NCI-H2107 (cell line): ENCODE data around the gene MYMX.

ENCODE experiments used
- DNase-seq: peaks from one replicate; lab custom pipeline; 2025; lab: John Stamatoyannopoulos, UW

MYMX gene

GRCh38 chr6:44250718-44251123, 34.0 kb downstream of the MYMX start:
- no peak for DNase-seq

DNA sequence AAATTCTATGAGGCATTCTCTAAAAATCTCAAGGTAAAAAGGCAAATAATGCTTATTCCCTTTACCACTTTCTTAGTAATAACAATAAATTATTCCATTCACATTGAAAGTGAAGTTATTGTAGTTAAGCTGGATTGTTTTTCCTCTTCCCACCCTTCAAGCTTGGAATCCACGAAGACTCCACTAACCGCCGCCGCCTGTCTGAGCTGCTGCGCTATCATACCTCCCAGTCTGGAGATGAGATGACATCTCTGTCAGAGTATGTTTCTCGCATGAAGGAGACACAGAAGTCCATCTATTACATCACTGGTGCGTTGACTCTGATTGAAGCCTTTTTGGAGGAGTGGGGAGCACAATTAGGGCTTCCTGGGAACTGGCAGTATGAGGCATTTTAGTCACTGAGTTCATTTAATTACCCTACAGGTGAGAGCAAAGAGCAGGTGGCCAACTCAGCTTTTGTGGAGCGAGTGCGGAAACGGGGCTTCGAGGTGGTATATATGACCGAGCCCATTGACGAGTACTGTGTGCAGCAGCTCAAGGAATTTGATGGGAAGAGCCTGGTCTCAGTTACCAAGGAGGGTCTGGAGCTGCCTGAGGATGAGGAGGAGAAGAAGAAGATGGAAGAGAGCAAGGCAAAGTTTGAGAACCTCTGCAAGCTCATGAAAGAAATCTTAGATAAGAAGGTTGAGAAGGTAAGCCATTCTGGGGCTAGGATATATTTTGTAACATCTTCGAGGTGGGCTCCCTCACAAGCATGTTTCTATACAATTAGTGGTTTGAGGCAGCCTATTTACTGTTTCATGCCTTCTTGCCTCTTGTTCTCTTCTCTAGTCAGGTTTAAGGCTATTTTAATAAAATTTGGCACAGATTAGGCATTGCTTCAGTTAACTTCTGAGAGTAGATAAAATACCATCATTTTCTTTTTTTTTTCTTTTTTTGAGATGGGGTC, 35.1 kb downstream of the MYMX start:
- no peak for DNase-seq

DNA sequence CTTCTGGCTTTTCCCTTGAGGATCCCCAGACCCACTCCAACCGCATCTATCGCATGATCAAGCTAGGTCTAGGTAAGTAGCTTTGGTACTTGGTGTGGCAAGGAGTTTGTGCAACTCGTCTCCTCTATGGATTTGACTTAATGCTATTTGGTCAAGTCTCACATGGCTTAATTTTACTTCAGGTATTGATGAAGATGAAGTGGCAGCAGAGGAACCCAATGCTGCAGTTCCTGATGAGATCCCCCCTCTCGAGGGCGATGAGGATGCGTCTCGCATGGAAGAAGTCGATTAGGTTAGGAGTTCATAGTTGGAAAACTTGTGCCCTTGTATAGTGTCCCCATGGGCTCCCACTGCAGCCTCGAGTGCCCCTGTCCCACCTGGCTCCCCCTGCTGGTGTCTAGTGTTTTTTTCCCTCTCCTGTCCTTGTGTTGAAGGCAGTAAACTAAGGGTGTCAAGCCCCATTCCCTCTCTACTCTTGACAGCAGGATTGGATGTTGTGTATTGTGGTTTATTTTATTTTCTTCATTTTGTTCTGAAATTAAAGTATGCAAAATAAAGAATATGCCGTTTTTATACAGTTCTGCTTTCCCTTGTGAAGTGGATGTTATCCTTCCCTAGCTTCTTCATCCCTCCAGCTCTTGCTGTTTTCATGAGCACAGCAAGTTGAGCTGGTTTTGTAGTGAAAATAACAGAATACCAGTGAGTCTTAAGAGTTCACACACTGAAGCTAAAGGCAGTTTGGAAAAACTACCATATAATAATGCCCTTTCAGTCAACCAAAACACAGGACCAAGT, 36.8 kb downstream of the MYMX start:
- no peak for DNase-seq

DNA sequence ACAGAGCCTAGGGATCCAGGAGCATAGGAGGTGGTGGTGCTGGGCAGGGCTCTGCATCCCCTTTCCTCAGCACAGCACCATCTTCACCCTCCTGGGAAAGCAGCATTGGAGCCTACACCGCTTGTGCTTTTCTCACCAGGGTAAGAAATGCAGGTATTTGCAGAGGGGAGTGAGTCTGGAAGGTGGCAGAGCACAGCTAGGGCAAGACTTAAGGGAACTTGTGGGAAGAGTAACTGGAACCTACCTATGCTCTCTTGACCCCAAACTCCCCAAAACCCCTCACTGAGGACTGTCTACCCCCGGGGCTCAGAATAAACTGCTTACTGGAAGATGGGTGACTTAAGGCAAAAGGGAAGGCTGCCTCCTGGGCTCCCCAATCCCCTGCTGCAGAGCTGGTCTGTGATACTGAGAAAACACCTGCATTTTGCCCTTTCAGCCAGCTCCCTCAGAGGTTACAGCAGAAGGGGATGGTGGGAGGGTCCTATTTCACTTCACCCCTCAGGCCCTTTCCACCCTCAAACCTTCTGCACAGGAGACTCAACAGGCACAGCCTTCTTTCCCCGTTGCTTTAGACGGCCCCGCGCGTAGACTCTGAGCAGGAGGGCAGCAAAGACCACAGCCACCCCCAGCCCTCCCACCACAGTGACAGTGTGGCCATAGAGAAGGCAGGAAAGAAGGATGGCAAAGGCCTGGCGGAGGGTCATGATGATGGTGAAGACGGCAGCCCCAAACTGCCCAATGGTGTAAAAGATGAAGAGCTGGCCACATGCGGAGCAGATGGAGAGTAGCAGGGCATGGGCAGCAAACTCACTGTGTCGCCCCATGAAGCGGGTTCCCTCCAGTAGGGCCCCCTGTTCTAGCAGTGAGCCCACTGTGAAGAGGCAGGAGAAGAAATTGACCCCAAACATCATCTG, 37.7 kb downstream of the MYMX start:
- DNase-seq = no peak

GRCh38 chr6:44255105-44255808, 38.5 kb downstream of the MYMX start:
- DNase-seq = no peak

DNA sequence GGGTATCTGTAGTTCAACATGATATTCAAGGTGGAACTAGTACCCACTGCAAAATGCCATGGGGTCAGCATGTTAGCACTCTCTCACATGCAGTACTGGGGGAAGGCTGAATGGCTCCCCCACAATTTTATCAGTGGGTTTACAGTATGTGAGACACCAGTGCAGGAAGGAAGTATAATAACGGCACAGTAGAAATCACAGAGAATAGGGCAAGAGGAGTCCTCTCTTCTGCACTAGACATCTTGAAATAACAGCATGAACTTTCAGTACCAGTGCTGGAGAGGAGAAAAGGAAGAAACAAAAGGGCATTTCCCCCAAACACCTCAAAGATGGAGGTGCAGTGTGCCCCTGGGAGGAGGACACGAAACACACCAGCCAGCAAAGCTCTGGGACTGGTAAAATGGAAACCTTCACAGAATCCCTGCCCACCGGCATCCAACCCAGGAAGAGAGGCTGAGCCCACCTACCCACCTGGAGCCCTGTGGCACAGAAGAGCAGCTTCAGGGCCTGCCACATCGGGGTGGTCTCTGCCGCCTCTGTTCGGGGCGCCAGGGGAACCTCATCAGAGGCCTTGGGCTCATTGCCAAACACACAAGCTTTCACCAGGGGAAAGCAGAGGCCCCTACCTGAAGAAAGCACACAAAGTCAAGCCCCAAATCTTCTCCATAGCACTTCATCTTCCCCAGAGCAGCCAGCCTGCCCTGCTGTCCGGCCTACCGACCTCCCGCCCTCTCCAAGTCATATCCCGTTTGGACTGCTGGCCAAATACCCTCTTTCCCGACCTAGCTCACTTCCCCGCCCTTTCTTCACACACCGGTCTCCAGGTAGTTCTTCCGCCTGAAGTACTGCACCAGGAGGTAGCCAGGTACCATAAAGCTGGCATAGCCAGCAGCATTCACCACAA, 39.4 kb downstream of the MYMX start:
- no peak for DNase-seq

DNA sequence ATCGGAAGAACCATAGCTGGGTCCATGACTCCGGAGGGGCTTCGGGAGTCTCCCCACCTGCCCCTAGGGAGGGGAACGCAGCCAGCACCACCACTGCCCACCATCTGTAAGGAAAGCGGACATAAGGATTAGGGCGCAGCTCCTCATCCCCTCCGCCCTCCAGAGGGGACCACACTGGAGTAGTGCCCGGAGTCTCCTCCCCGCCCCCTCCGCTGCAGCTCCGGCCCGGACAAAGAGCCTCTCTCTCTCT, 40.0 kb downstream of the MYMX start:
- DNase-seq = no peak

GRCh38 chr6:44257025-44257752, 40.5 kb downstream of the MYMX start, which contains the start of gene SLC35B2:
SLC35B2 (minus strand) TSS chr6:44257528; CDS start chr6:44257410, 118 bp downstream.
- DNase-seq = peak; percentile 59

DNA sequence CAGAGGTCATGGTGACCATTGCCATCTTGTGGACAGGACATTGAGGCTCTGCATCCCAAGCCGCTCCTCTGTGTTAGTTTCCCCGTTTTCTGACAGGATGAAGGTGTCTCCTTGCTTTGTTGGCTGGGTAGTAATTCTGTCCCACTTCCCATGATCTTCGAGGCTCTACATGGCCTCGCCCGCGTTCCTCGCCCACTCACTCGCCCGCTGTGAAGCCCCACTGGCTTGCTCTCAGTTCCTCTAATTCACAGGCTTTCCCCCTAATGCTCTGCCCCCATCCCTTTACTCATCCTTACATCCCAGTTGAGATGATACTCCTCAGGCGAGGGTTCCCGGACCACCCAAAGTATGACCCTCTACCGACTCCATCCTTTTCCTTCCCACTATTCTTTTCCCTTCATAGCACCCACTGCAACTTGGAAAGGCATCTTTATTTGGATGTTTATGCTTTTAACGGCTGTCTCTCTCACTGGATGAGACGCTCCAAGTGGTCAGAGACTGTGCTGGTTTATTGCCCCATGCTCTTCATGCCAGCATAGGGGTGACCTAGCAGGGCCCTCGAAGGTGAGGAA, 41.1 kb downstream of the MYMX start:
- no peak for DNase-seq

- no peak for DNase-seq
Measured at GRCh38 chr6:44258325-44258863, 41.7 kb downstream of the MYMX start.

GRCh38 chr6:44258921-44259320, 42.2 kb downstream of the MYMX start:
- no peak for DNase-seq

DNA sequence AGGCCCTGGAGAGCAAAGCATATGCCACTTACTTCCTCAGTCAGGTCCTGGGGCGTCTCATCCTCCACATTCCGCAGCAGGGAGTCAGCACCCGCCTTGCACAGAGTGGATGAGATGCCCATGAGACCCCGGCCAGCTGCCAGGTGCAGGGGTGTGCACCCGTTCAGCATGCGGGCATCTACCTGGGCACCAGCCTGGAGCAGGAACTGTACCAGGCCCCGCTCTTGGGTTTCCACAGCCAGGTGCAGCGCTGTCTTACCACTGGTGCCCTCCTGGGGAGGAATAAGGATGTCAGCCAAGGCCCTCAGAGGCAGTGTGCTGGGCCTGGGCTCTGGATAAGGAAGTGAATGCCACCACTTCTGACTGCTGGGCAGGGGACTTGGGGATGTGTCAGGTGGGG, 43.3 kb downstream of the MYMX start:
- no peak for DNase-seq

DNA sequence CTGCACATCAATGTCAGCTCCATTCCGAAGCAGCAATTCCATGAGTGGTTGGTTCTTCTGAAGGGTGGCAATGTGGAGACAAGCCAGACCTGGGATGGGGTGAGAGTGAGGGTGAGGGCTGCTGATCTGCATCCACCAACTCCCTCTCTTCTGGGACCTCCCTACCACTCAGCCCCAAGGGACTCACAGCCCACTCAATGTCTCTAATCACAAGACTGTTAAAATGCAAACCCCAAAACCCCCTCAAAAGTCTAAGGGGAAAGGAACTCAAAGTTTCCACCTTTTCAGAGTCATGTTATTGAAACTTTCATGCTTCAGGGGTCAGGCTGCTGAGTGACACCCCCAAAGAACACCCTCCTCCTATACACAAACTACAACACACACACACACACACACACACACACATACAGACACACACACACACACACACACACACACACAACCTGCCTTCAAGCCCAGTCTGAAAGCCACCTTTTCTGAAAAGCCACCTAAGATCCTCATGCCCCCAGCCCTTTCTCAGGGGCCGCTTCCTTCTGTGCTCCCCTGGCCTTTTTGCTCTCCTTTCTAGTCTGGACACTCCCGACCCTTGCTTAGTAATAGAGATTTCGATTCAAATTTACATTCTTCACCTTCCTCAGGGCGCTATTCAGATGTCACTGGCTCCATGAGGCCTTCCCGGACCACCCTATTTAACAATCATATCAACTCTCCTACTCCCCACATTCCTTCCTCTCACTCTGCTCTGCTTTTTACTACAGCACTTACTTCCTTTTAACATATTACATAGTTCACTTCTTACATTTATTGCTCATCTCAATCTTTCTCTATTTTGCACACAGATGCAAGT, 43.9 kb downstream of the MYMX start:
- DNase-seq = no peak

DNA sequence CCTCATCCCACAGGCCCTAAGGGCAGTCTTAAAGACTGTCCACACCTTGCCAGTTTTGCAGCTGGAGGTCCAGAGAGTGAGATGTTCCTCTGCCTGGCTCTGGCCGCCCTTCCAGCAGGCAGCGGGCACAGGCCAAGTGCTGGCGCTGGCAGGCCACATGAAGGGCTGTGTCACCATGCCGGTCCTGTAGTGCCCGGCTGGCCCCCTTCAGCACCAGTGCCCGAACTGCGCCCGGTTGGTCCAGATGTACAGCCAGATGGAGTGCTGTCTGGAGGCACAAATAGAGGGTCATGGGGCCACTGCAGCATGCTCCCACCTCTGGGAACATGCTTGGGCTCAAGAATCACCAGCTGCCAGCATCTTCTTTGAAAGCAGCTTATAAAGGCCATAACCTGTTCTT, 44.9 kb downstream of the MYMX start:
- no peak for DNase-seq

DNA sequence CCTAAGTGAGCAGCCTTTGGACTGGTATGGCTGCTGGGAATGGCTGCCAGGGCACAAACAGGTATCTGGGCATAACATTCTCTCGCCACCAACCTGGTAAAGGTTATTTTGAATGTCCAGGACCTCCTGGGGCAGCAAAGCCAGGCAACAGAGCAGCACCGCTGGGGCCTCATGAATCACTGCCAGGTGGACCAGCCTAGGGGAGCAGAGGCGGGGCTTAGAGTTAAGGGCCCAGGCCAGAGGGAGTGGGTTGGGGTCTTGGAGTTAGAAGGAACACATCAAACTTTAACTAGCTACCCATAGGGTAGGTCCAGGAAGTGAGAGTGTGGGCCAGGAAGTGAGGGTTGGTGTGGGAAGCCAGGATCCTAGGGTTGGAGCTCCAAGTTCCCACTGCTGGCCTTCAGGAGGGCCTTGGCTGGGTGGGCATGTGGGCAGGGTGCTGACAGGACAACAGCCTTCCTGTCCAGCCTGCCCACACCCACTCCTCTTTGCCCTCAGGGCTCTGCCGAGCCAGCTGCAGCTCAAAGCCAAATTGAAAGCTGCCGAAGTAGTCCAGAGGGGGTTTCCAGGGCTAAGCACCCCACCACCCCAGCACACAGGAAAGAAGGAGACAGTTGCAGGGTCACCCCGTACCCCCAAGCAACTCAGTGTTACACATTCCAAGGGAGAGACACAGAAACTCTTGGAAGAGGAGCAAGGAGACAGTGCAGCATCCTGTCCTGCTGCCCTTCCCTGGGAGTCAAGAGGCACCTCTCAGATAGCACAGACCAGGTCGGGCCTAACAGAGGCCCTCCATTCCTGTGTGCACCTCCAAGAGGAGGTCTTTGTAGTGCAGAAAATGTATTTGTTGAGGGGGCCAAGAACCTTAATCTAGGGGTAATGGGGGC, 46.0 kb downstream of the MYMX start:
- no peak for DNase-seq

GRCh38 chr6:44263354-44264100, 46.8 kb downstream of the MYMX start:
- no peak for DNase-seq
